Hepatocyte (in vitro differentiated cells): ENCODE measurements around the gene RPS17.
"Not testable (repeated sequence)": the region's sequence is repeated elsewhere in the genome, so short reads cannot be mapped to it uniquely, and the experiment has no call there.

Experiments
- CTCF ChIP-seq: fragments of 200-600 bp; sonication (generic); IDR thresholded peaks from 2 replicates; pipeline ENCODE4 v1.5.1; 2016; ENCODE audit warnings: antibody characterized with exemption, mild to moderate bottlenecking; ENCODE audit not compliant: poor library complexity
- EZH2 ChIP-seq: fragments of 200-600 bp; sonication (generic); IDR thresholded peaks from 2 replicates; pipeline ENCODE4 v1.6.1; 2016; ENCODE audit warnings: antibody characterized with exemption, mild to moderate bottlenecking, borderline replicate concordance
- EZH2phosphoT487 ChIP-seq: fragments of 200-600 bp; sonication (generic); IDR thresholded peaks from one replicate; pipeline ENCODE4 v1.6.1; 2018; ENCODE audit warnings: antibody characterized with exemption, mild to moderate bottlenecking, low read depth, moderate library complexity; ENCODE audit not compliant: unreplicated experiment, severe bottlenecking

GRCh38 chr15:82513587-82513986 lies 26.7 kb downstream of the RPS17 start:
- not testable (repeated sequence) for TF ChIP-seq CTCF, EZH2, EZH2phosphoT487
